HG02623 (cell line): ENCODE data around the gene ADO.

Experiments used
- ATAC-seq: cut with Tn5 transposase; IDR thresholded peaks from one replicate; pipeline ENCODE4 v1.9.1; 2021; ENCODE audit warnings: moderate library complexity; ENCODE audit not compliant: unreplicated experiment

The ADO gene

DNA sequence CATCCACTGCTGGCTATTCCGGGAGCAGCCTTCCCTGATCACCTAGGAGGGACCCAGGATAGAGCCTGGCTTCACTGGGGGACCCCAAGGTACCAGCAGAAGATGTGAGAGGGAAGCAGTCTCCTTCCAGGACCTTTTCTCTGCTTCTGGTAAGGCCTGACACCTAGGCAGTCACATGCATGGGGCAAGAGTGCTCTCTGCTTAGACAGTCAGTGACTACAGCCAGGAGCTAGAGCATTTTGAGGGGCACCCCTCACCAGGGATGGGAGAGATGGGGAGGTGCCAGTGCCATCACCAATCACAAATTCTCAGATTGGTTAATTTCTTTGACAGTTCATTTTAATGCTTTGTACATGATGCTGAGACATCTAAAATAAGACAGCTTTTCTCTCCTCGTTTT, 13.9 kb upstream of the ADO start:
- ATAC-seq = no peak

GRCh38 chr10:62792261-62792660, 12.3 kb upstream of the ADO start:
- no peak for ATAC-seq

DNA sequence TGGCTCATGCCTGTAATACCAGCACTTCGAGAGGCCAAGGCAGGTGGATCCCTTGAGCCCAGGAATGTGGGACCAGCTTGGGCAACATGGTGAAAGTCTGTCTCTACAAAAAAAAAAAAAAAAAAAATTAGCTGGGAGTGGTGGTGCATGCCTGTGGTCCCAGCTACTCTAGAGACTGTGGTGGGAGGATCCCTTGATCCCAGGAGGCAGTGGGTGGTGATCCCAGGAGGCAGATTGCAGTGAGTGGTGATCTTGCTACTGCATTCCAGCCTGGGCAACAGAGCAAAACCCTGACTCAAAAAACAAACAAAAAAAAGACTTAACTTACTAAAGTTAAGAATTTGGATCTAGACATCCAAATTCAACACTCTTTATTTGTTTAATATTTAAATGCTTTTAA, 10.2 kb upstream of the ADO start:
- ATAC-seq = no peak

- ATAC-seq = no peak
These were observed 9.4 kb upstream of the ADO start for GRCh38 chr10:62795100-62795499.

- ATAC-seq = no peak
These were observed 8.8 kb upstream of the ADO start for GRCh38 chr10:62795762-62796161.

GRCh38 chr10:62796896-62797295, 7.6 kb upstream of the ADO start:
- no peak for ATAC-seq

- no peak for ATAC-seq
These were observed 2.6 kb upstream of the ADO start for GRCh38 chr10:62801871-62802270.

DNA sequence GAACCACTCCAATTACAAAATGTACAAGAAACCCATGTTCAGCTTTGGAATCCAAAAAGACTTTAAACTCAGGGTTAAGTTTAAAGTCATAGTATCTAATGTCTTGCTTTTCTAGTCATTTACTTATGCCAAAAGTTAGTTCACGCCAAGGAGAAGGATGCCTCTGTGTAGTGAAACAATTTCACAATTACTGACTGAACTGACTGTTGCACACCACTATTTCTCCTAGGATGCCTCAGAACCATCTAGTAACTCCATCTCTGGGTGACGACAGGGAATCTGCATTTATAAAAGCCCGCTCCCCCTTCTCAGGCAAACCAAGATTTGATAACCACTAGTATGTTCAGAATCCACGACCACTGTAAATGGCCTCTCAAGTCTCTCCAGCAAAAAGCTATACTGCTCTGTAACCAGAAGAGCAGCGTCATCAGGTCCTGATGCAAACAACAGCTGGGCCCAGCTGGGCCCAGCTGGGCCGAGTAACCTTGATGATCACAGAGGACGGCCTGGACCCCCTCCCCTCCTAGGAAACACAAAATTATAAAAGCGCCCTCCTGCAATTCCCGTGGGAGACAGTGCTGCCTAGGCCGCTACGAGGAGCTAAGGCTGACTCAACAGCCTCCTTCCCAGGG, 680 bp upstream of the ADO start:
- no peak for ATAC-seq

DNA sequence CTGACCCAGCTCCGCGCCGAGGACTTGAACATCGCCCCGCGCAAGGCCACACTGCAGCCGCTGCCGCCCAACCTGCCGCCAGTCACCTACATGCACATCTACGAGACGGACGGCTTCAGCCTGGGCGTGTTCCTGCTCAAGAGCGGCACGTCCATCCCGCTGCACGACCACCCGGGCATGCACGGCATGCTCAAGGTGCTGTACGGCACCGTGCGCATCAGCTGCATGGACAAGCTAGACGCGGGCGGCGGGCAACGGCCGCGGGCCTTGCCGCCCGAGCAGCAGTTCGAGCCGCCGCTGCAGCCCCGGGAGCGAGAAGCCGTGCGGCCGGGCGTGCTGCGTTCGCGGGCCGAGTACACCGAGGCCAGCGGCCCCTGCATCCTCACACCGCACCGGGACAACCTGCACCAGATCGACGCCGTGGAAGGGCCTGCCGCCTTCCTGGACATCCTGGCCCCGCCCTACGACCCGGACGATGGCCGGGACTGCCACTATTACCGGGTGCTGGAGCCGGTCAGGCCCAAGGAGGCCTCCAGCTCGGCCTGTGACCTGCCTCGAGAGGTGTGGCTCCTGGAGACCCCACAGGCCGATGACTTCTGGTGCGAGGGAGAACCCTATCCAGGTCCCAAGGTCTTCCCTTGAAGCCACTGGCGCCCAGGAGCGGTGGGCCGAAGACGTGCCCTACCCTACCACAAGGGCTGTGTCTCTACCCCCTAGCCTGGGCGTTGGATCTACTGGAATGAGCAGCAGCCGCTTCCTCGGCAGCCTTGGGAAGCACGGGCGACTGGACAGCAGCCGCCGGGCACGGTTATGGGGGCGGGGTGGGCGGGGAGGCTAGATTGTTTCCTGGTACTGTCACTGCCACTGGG, 945 bp downstream of the ADO start:
- ATAC-seq = peak; percentile 5

GRCh38 chr10:62806251-62806650, 1.7 kb downstream of the ADO start:
- no peak for ATAC-seq

GRCh38 chr10:62810156-62810902, 5.8 kb downstream of the ADO start:
- ATAC-seq = no peak

GRCh38 chr10:62811159-62811875, 6.8 kb downstream of the ADO start:
- ATAC-seq = peak; percentile 43

DNA sequence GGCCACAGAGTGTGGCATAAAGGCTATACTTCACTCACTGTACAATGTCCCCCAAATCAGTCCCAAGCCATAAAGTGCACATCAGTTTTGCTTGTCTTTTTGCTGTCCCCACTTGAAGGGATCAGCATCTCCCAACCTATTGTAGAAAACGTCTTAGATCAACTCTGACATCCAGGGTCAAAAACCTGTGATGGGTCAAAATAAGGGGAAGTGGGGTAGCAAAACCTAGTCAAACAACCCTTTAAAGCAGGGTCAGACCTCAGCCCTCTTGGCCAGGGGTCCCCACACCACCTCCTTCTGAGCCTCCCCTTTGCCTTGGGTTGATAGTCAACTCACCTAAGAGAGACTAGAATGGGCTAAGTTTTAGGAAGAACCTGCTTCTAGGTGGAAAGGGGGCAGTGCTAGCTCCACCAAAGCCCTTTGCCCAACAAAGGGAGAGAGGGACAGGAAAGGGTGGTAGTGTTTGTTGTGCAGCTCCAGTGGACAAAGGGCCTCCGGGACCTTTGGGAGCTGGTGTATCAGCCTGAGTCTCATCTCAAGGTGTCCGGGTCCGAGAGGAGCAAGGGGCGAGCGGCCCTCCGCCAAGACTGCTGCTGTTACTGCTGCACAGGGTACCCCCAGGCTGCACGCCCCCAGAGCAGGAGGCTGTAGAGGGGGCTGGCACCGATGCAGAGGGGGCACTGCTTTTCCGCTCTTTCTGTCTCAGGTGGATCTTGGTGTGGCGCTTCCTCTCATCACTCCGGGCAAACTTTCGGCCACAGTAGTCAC, 8.3 kb downstream of the ADO start:
- ATAC-seq = no peak

GRCh38 chr10:62813453-62813852, 8.9 kb downstream of the ADO start:
- ATAC-seq = no peak

DNA sequence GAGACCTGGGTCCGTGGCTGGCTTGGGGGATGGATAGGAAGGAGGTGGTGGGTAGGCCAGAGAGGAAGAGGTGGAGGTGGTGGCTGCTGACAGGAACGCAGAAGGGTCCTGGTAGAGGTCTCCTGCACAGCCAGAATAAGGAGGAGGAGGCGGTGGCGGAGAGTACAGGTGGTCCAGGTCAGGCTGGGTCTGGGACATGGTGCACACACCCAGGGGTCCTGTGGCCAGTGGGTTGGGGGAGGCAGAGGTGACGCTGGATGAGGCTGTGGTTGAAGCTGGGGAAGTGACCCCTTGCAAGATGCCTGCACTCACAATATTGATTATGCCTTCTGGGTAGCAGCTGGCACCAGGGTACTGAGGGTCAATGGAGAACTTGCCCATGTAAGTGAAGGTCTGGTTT, 9.5 kb downstream of the ADO start:
- ATAC-seq = no peak

GRCh38 chr10:62814756-62815380, 10.3 kb downstream of the ADO start:
- ATAC-seq = no peak

DNA sequence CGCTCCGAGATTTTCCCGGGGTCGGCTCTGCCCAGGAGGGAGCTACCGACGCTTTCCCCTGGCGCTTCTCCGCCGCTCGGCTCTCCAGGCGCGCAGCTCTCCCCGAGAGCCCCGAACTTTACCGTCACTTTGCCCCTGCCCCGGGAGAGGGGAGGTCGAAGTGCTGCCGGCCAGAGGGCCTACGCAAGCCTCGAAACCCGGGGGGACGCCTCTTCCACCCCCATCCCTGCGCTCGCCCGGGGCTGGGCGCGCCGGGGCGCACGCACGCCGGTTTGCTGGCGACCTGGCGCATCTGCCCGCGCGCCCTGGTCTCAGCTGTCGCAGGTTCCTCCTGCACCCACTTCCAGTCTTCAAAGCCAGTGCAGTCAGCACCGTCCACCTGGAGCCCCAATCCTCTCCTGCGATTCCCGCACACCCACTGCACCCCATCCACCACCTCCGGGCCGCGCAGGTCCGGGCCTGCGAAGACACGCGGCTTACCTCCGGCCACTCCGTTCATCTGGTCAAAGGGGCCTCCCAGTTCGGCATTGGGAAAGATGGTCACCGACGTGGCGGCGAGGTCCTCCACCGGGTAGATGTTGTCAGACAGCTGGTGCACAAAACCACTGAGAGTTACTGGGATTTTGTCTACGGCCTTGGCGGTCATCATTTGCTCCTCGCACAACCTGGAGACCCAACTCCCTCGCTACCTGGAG, 11.0 kb downstream of the ADO start:
- no peak for ATAC-seq

DNA sequence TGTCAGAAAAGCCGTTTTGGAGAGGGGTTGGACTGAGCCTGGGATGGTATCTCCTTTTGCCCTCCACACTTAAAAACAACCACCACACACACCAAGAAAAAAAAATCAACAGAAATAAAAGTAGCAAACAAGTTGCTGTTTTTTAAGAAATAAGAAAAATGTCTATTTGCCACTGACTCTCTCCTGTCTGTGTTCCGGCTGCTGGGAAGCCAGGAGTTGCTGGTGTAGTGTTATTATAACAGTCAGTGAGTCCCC, 11.5 kb downstream of the ADO start:
- ATAC-seq = no peak

GRCh38 chr10:62816331-62817120, 12.0 kb downstream of the ADO start, which contains the start of gene EGR2:
EGR2 (minus strand) TSS chr10:62816366; CDS start chr10:62816029, 337 bp downstream.
- peak; percentile 68 for ATAC-seq
